Cardiac fibroblast (primary cell): Measurements from ENCODE around the gene DNAJB2.

Experiments
- DNase-seq, 2 donors: peaks; one replicate each; pipeline versions ENCODE4 v3.0.0 to v3.0.0-alpha.2; 2010; ENCODE audit warnings: low read depth in 2 of 2
- H3K4me3 ChIP-seq, 2 donors: replicated peaks in 1 of 2; 1 replicate in 1 of 2; 2 replicates in 1 of 2; pipeline ENCODE4 v1.5.1; 2011; ENCODE audit warnings: low read depth in 2 of 2, low read length in 2 of 2, mild to moderate bottlenecking in 2 of 2, moderate library complexity in 1 of 2
- TF ChIP-seq, protein P1 (sequence below): IDR thresholded peaks from one replicate; pipeline ENCODE4 v1.5.1; 2011; ENCODE audit warnings: low read depth, mild to moderate bottlenecking, low read length, inconsistent platforms

The DNAJB2 gene

DNA sequence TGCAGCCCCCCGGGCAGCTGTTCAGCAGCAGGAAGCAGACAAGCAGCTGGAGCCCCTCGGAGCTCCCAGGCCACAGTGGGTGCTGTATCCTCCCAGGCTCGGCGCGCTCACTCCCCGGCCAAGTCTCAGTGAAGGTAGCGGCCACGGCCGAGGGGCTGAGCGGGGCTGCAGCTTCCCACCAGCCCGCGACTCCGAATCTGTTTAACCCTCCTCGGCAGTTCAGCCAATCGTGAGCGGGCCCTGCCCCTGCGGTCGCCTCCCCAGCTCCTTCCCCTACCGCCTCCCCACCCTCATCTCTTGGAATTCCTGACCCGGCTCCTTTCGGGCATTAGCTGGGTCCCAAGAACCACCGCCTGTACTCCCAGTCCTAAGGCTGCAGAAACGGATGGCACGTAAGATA, 53.4 kb downstream of the DNAJB2 start, which contains the start of gene RESP18:
Gene RESP18, minus strand, starts transcription at position 203 of the 400 bp plus-strand sequence.
- TF ChIP-seq, protein P1, sequence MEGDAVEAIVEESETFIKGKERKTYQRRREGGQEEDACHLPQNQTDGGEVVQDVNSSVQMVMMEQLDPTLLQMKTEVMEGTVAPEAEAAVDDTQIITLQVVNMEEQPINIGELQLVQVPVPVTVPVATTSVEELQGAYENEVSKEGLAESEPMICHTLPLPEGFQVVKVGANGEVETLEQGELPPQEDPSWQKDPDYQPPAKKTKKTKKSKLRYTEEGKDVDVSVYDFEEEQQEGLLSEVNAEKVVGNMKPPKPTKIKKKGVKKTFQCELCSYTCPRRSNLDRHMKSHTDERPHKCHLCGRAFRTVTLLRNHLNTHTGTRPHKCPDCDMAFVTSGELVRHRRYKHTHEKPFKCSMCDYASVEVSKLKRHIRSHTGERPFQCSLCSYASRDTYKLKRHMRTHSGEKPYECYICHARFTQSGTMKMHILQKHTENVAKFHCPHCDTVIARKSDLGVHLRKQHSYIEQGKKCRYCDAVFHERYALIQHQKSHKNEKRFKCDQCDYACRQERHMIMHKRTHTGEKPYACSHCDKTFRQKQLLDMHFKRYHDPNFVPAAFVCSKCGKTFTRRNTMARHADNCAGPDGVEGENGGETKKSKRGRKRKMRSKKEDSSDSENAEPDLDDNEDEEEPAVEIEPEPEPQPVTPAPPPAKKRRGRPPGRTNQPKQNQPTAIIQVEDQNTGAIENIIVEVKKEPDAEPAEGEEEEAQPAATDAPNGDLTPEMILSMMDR: no peak
- DNase-seq: no peak
- no peak within 1 kb of the TSS for H3K4me3 ChIP-seq

DNA sequence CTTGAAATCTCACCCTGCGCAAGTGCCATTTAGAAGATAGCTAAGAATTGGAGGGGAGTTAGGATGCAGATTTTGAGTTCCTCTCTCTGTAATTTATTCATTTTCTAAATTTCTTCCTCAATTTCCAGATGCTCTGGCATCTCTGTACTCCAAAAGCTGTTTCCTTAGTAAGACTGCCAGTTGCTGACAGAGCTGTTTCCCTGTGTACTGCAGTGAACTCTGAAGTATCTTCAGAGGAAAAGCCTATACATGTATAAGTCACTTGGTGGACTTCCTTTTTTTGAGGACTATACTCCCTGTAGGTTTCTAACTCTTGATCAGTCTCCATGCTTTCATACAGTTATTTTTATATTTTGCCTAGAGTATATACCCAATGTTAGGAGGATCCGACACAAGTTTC, 54.9 kb downstream of the DNAJB2 start:
- TF ChIP-seq, protein P1: no peak
- H3K4me3 ChIP-seq: no peak overlapping the region
- DNase-seq: no peak

DNA sequence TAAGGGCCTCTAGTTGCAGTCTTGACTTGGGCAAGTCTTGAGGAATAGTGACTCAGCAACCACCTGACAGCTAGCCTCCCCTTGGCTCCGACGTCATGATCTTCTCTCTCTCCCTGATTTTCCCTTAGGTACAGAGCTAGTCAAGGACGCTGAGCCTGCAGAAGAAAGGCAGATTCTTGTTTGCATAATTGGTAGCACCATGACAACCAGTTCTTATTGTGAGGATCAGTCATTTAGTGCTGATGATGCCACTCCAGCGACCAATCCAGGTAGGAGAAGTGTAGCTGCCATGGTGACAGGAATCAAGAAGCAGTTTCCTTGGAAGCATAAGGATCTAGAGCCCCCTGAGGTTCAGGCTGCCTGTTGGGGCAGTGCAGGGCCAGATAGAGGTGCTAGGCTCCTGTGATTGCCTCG, 56.2 kb downstream of the DNAJB2 start:
- TF ChIP-seq, protein P1: no peak
- DNase-seq: peak in 1 of 2 donors; percentile 18
- no peak overlapping the region for H3K4me3 ChIP-seq
